Measurements from ENCODE around the gene LMX1A.

DNA sequence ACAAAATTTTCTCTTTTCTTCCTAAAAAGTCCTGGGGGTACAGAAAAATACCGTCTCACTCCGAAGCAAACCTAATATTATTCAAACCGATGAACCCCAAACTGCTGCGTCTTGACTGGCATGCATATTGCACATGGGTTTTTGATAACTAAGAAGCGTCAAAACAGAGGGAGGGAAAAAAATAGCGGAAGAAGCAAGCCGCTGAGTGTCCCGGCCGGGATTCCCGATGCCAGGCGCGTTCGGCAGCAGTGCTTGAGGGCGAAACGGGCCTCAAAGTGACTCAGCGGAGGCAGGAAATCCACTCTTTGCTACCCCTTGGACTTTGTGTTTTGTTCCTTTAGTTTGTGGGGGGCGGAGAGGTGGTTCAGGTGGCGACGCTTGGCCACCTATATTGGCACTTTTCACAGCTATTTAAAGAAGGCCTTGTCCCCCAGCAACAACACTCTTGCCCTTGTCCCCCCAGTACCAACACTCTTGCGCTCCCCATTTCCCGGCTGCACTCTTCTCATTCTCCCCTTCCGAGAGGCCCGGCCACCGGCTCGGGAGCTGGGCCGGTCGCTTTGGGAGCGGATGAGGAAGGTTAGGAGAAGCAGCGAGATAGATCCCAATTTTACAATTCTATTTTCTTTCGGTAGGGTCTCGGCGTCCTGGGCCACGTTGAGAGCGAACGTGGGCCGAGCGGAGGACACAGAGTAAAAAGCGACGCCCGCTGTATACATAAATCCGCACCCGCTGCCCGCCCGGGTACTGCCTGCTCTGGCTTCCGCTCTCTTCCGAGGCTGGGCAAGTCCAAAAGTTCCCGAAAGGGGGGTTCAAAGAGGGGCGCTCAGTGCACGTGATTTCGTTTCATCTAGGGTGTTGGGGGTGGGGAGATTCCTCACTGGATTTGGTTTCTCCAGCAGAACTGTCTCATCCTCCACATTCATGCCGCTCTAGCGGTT lies 2.5 kb downstream of the LMX1A start:
- TF ChIP-seq ZNF76 (tag by site-specific recombination; IDR thresholded peaks at IDR 0.05; ENCODE audit: borderline replicate concordance, low read depth) (no peak), ZBTB1 (tag by site-specific recombination; IDR thresholded peaks at IDR 0.05) (no peak), ZNF114 (tag by site-specific recombination; IDR thresholded peaks at IDR 0.05) (no peak), PRDM1 (tag by site-specific recombination; IDR thresholded peaks at IDR 0.05) (no peak), ZNF747 (tag by site-specific recombination; IDR thresholded peaks at IDR 0.05) (no peak)
- TF ChIP-seq, protein P1, sequence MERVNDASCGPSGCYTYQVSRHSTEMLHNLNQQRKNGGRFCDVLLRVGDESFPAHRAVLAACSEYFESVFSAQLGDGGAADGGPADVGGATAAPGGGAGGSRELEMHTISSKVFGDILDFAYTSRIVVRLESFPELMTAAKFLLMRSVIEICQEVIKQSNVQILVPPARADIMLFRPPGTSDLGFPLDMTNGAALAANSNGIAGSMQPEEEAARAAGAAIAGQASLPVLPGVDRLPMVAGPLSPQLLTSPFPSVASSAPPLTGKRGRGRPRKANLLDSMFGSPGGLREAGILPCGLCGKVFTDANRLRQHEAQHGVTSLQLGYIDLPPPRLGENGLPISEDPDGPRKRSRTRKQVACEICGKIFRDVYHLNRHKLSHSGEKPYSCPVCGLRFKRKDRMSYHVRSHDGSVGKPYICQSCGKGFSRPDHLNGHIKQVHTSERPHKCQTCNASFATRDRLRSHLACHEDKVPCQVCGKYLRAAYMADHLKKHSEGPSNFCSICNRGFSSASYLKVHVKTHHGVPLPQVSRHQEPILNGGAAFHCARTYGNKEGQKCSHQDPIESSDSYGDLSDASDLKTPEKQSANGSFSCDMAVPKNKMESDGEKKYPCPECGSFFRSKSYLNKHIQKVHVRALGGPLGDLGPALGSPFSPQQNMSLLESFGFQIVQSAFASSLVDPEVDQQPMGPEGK (tag by site-specific recombination; IDR thresholded peaks at IDR 0.05), result no peak

Data from HEK293 (cell line).